HG03095 (cell line): ENCODE measurements around the gene ZFP64.
"Not testable (repeated sequence)": the region's sequence is repeated elsewhere in the genome, so short reads cannot be mapped to it uniquely, and the experiment has no call there.

Source experiments
- ATAC-seq: cut with Tn5 transposase; IDR thresholded peaks from one replicate; pipeline ENCODE4 v1.9.1; 2021; ENCODE audit warnings: moderate library complexity; ENCODE audit not compliant: unreplicated experiment

The ZFP64 gene

GRCh38 chr20:52160621-52161204 lies 30.9 kb downstream of the ZFP64 start:
- no peak for ATAC-seq

GRCh38 chr20:52160049-52160570 lies 31.5 kb downstream of the ZFP64 start:
- no peak for ATAC-seq

- no peak for ATAC-seq
These were observed 37.0 kb downstream of the ZFP64 start for GRCh38 chr20:52154575-52154974.

GRCh38 chr20:52153896-52154295 lies 37.7 kb downstream of the ZFP64 start:
- ATAC-seq, result no peak

- ATAC-seq, result no peak
These were observed 38.7 kb downstream of the ZFP64 start for GRCh38 chr20:52152921-52153320.

- ATAC-seq, result no peak
These were observed 39.2 kb downstream of the ZFP64 start for GRCh38 chr20:52152416-52152815.

GRCh38 chr20:52150440-52151258 lies 40.9 kb downstream of the ZFP64 start:
- no peak for ATAC-seq

- ATAC-seq, result no peak
These were observed 46.0 kb downstream of the ZFP64 start for GRCh38 chr20:52145587-52145986.

- no peak for ATAC-seq
These were observed 48.3 kb downstream of the ZFP64 start for GRCh38 chr20:52143277-52143676.

GRCh38 chr20:52142757-52143156 lies 48.8 kb downstream of the ZFP64 start:
- no peak for ATAC-seq

- ATAC-seq, result no peak
These were observed 51.6 kb downstream of the ZFP64 start for GRCh38 chr20:52139986-52140385.

GRCh38 chr20:52137850-52138249 lies 53.7 kb downstream of the ZFP64 start:
- no peak for ATAC-seq

GRCh38 chr20:52133714-52134113 lies 57.9 kb downstream of the ZFP64 start:
- ATAC-seq, result not testable (repeated sequence)

- no peak for ATAC-seq
These were observed 59.2 kb downstream of the ZFP64 start for GRCh38 chr20:52132337-52132736.

GRCh38 chr20:52131048-52131643 lies 60.4 kb downstream of the ZFP64 start:
- ATAC-seq, result no peak

- no peak for ATAC-seq
These were observed 61.2 kb downstream of the ZFP64 start for GRCh38 chr20:52130406-52130805.

GRCh38 chr20:52129611-52130010 lies 62.0 kb downstream of the ZFP64 start:
- ATAC-seq, result no peak

- no peak for ATAC-seq
These were observed 64.3 kb downstream of the ZFP64 start for GRCh38 chr20:52127309-52127708.

- no peak for ATAC-seq
These were observed 66.8 kb downstream of the ZFP64 start for GRCh38 chr20:52124821-52125220.

GRCh38 chr20:52118696-52119095 lies 72.9 kb downstream of the ZFP64 start:
- ATAC-seq, result no peak

- ATAC-seq, result no peak
These were observed 73.5 kb downstream of the ZFP64 start for GRCh38 chr20:52118016-52118623.
